K562 (cell line): ENCODE data around the gene LRRC75A. TPM values are rescaled to one million over a fixed set of nuclear protein-coding genes. Genes with fewer than 3 reads are reported as not detected.

Experiments used
- BDP1 ChIP-seq: IDR thresholded peaks from 3 replicates; pipeline ENCODE4 v1.6.1; 2011; ENCODE audit not compliant: insufficient read length, insufficient read depth
- CHD7 ChIP-seq: fragments of 200-600 bp; sonication (generic); IDR thresholded peaks from one replicate; pipeline ENCODE4 v1.6.1; 2012; ENCODE audit warnings: mild to moderate bottlenecking, low read depth, low read length, inconsistent platforms
- ELF4 ChIP-seq: fragments of 450-650 bp; formaldehyde crosslinking; IDR thresholded peaks from 2 replicates; pipeline ENCODE4 v1.4.0; 2022; ENCODE audit warnings: missing genetic modification characterization
- GTF2E2 ChIP-seq: fragments of 200-800 bp; sonication (Bioruptor generic); IDR thresholded peaks from 2 replicates; pipeline ENCODE4 v1.6.1; 2016; ENCODE audit warnings: missing genetic modification characterization, missing compliant biosample characterization
- HEY1 ChIP-seq: fragments of 250-450 bp; sonication (Bioruptor Pico); IDR thresholded peaks from 2 replicates; pipeline ENCODE4 v1.5.0; 2020; ENCODE audit warnings: mild to moderate bottlenecking, moderate library complexity, borderline replicate concordance
- HMGN3 ChIP-seq: IDR thresholded peaks from 2 replicates; pipeline ENCODE4 v1.6.1; 2011; ENCODE audit warnings: borderline replicate concordance, low read depth, mild to moderate bottlenecking, mixed read lengths, low read length; ENCODE audit not compliant: insufficient read length; ENCODE audit errors: extremely low read depth
- MBD2 ChIP-seq: sonication (generic); IDR thresholded peaks from 2 replicates; pipeline ENCODE4 v1.6.1; 2016; ENCODE audit warnings: low read depth, borderline replicate concordance
- MITF ChIP-seq: IDR thresholded peaks from 2 replicates; pipeline ENCODE4 v1.6.1; 2014; ENCODE audit warnings: antibody characterized with exemption
- MYNN ChIP-seq, 2 experiments: sonication (generic); formaldehyde crosslinking in 1 of 2; IDR thresholded peaks; 2 replicates each; pipeline versions ENCODE4 v1.5.0 to v1.6.1; 2016 to 2020; ENCODE audit warnings: antibody characterized with exemption in 1 of 2, missing genetic modification reagents in 1 of 2
- NCOA2 ChIP-seq, 2 experiments: fragments of 450-650 bp; IDR thresholded peaks; 2 replicates each; pipeline ENCODE4 v1.6.1; 2018; ENCODE audit warnings: mild to moderate bottlenecking in 2 of 2, moderate library complexity in 1 of 2; ENCODE audit not compliant: partially characterized antibody in 2 of 2
- SNRNP70 ChIP-seq: fragments of 200-400 bp; formaldehyde crosslinking; optimal IDR thresholded peaks from 2 replicates; pipeline ENCODE3; 2017; ENCODE audit warnings: low read depth, low read length
- SOX6 ChIP-seq: fragments of 450-650 bp; IDR thresholded peaks from 2 replicates; pipeline ENCODE4 v1.6.1; 2014; ENCODE audit warnings: mild to moderate bottlenecking
- TFAM ChIP-seq: fragments of 250-450 bp; sonication (Bioruptor Pico); conservative IDR thresholded peaks from 2 replicates; pipeline ENCODE4 v1.5.0; 2021; ENCODE audit warnings: mild to moderate bottlenecking, moderate library complexity
- ZBTB17 ChIP-seq: fragments of 450-650 bp; formaldehyde crosslinking; IDR thresholded peaks from 2 replicates; pipeline ENCODE4 v1.4.0; 2020; ENCODE audit warnings: mild to moderate bottlenecking
- ZNF780A ChIP-seq: fragments of 250-450 bp; sonication (Bioruptor Pico); IDR thresholded peaks from 2 replicates; pipeline ENCODE4 v1.5.0; 2021; ENCODE audit warnings: mild to moderate bottlenecking
- polyA plus RNA-seq, 8 experiments: library from polyadenylated mRNA; depleted of rRNA in 4 of 8; stranded (reverse) in 5 of 8; unstranded in 3 of 8; fragments of >200 nt; fragmentation: Nextera tagmentation in 2 of 8; fragmentation: Illumina TruSeq in 1 of 8; extraction: Ambion mirVana in 2 of 8; extraction: Trizol in 1 of 8; gene quantifications; 2 replicates each; pipeline versions ENCODE4 v1.2.1 to v1.2.3, GENCODE V29; 2011 to 2014; ENCODE audit warnings: inconsistent platforms in 1 of 8, missing spikeins in 1 of 8
- total RNA-seq, 7 experiments: library from RNA; depleted of rRNA in 6 of 7; stranded (reverse); fragments of >200 nt in 6 of 7; fragmentation: Illumina TruSeq in 2 of 7; extraction: Trizol in 2 of 7; gene quantifications; 2 replicates each; pipeline versions ENCODE4 v1.2.1 to v1.2.3, GENCODE V29; 2011 to 2021; ENCODE audit warnings: low replicate concordance in 1 of 7

LRRC75A gene
- total and polyA plus RNA-seq, 9 of the 15 experiments (the other 6 are each of a cell fraction or from before 2014, with no cell fraction given), result 0.04 to 0.34 (median 0.08) TPM; not detected in 5

GRCh38 chr17:16398270-16399267, 93.4 kb downstream of the LRRC75A start (continued):
- TF ChIP-seq MITF (no peak), NCOA2 (IDR thresholded peaks at IDR 0.05; ENCODE audit: partially characterized antibody in 2 of 2) (no peak), HEY1 (CRISPR knock-in tag) (no peak), TFAM (no peak), BDP1 (no peak), SNRNP70 (no peak), SOX6 (0 out of 2 replicates have a peak, but pooled peaks have one; percentile 23), ELF4 (no peak), MYNN (IDR thresholded peaks at IDR 0.05) (0 out of 2 replicates have a peak, but pooled peaks have one; percentile 23), MYNN (CRISPR knock-in tag; IDR thresholded peaks at IDR 0.05) (no peak), CHD7 (no peak), MBD2 (peak; percentile 30; the same call in 1 of the 2 replicates), ZNF780A (CRISPR knock-in tag) (no peak), GTF2E2 (tag) (no peak), ZBTB17 (CRISPR knock-in tag) (no peak), HMGN3 (no peak)
